ENCODE measurements around the gene HPCA. TPM values are rescaled to one million over a fixed set of nuclear protein-coding genes. Genes with fewer than 3 reads are reported as not detected.

The HPCA gene
- total and polyA plus RNA-seq, 2 of the 8 experiments (the other 6 are each of a cell fraction or from before 2014, with no cell fraction given) = 0.70 to 1.4 TPM

DNA sequence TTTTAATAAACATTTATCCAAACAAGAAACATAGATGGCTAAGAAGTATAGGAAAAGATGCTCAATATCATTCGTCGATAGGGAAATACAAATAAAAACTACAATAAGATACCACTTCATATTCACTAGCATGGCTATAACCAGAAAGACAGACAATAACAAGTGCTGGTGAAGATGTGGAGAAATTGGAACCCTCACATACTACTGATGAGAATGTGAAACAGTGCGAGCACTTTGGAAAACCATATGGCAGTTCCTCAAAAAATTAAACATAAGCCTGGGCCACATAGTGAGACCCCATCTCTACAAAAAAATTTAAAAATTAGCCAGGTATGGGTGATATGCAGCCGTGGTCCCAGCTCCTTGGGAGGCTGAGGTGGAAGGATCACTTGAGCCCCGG is 24.0 kb downstream of the HPCA start:
- H3K4me2 ChIP-seq (ENCODE audit: insufficient read depth in 1 of 2, low read depth in 2 of 2, low read length in 2 of 2) = no peak overlapping the region
- WGBS, 2 experiments (ENCODE audit: extremely low coverage in 1 of 2, insufficient coverage in 1 of 2, insufficient read length in 1 of 2, insufficient replicate concordance in 2 of 2, low coverage in 1 of 2, low lambda C conversion rate in 2 of 2, missing lambda C conversion rate in 1 of 2) = 91% methylated on average over 5 of the region's 5 CpGs; no CpG with 5 or more reads in 1 of the 2 experiments
- no peak overlapping the region for H2AK5ac ChIP-seq (ENCODE audit: low read depth, low read length)
- no peak overlapping the region for H2BK12ac ChIP-seq (ENCODE audit: low read depth, low read length)
- H3K4me3 ChIP-seq (ENCODE audit: extremely low read depth in 1 of 4, insufficient read depth in 2 of 4, low read depth in 3 of 4, low read length in 4 of 4) = no peak overlapping the region
- no peak overlapping the region for H3K56ac ChIP-seq (replicated peaks; ENCODE audit: insufficient read length, low read depth, low read length)
- no peak for DNase-seq (ENCODE audit: low read depth in 1 of 2, low spot score in 2 of 2)
- H3K14ac ChIP-seq (ENCODE audit: insufficient read length) = no peak overlapping the region
- H2BK15ac ChIP-seq (ENCODE audit: low read length) = no peak overlapping the region
- CTCF ChIA-PET (ENCODE audit: partially characterized antibody) = interaction anchor here (1.0 kb wide), 1 partner anchor 18 kb away, joined by 3 read pairs; no protein-coding TSS in a partner anchor
- H2BK120ac ChIP-seq (replicated peaks; ENCODE audit: low read depth, low read length) = no peak overlapping the region
- no peak for FAIRE-seq
- H3K4me1 ChIP-seq (replicated peaks in 1 of 4; ENCODE audit: control insufficient read depth in 3 of 4, insufficient read depth in 4 of 4, low read length in 3 of 4) = no peaks in the 10 kb centered on the region
- H3K79me2 ChIP-seq (ENCODE audit: control insufficient read depth in 1 of 2, insufficient read depth in 2 of 2, low read length in 2 of 2) = no peaks in the 10 kb centered on the region
- H4K20me1 ChIP-seq (replicated peaks in 1 of 2; ENCODE audit: control insufficient read depth in 1 of 2, insufficient read depth in 2 of 2, low read length in 2 of 2) = no peaks in the 10 kb centered on the region
- no peaks in the 10 kb centered on the region for H3K79me1 ChIP-seq (ENCODE audit: low read depth, low read length)
- no peak overlapping the region for H3K27ac ChIP-seq (ENCODE audit: low read depth, low read length)
- no peak overlapping the region for H4K8ac ChIP-seq (ENCODE audit: extremely low read depth, insufficient read depth, low read length)
- H2BK5ac ChIP-seq (ENCODE audit: low read depth, low read length) = no peak overlapping the region
- H2AFZ ChIP-seq (ENCODE audit: low read length) = no peak overlapping the region
- no peak overlapping the region for H3K18ac ChIP-seq (ENCODE audit: extremely low read depth, low read length)
- no peak overlapping the region for H2BK20ac ChIP-seq (ENCODE audit: low read length)
- no peaks in the 10 kb centered on the region for H3K36me3 ChIP-seq (ENCODE audit: control insufficient read depth in 2 of 4, insufficient read depth in 4 of 4, low read length in 3 of 4)
- no peak overlapping the region for H3K9ac ChIP-seq (replicated peaks in 1 of 4; ENCODE audit: extremely low read depth in 1 of 4, low read depth in 3 of 4, low read length in 3 of 4)
- H3K23me2 ChIP-seq (ENCODE audit: low read depth, low read length) = no peaks in the 10 kb centered on the region
- no peak overlapping the region for H4K91ac ChIP-seq (replicated peaks; ENCODE audit: insufficient read length, low read length)
- H3K23ac ChIP-seq (ENCODE audit: insufficient read length) = no peak overlapping the region
- TF ChIP-seq ZNF274 (IDR thresholded peaks at IDR 0.05; ENCODE audit: borderline replicate concordance, extremely low read depth, low read length) (no peak), MAX (IDR thresholded peaks at IDR 0.05) (no peak), PHF8 (conservative IDR thresholded peaks at IDR 0.05; ENCODE audit: low read depth, low read length) (no peak), CREB1 (IDR thresholded peaks at IDR 0.05) (no peak), SP1 (IDR thresholded peaks at IDR 0.05; ENCODE audit: low read depth, low read length) (no peak)
- TF ChIP-seq, protein P1, sequence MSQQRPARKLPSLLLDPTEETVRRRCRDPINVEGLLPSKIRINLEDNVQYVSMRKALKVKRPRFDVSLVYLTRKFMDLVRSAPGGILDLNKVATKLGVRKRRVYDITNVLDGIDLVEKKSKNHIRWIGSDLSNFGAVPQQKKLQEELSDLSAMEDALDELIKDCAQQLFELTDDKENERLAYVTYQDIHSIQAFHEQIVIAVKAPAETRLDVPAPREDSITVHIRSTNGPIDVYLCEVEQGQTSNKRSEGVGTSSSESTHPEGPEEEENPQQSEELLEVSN (IDR thresholded peaks at IDR 0.05) = no peak
- TF ChIP-seq, protein P2, sequence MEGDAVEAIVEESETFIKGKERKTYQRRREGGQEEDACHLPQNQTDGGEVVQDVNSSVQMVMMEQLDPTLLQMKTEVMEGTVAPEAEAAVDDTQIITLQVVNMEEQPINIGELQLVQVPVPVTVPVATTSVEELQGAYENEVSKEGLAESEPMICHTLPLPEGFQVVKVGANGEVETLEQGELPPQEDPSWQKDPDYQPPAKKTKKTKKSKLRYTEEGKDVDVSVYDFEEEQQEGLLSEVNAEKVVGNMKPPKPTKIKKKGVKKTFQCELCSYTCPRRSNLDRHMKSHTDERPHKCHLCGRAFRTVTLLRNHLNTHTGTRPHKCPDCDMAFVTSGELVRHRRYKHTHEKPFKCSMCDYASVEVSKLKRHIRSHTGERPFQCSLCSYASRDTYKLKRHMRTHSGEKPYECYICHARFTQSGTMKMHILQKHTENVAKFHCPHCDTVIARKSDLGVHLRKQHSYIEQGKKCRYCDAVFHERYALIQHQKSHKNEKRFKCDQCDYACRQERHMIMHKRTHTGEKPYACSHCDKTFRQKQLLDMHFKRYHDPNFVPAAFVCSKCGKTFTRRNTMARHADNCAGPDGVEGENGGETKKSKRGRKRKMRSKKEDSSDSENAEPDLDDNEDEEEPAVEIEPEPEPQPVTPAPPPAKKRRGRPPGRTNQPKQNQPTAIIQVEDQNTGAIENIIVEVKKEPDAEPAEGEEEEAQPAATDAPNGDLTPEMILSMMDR (IDR thresholded peaks at IDR 0.05; ENCODE audit: control extremely low read depth in 1 of 3, insufficient read depth in 1 of 3, low read depth in 1 of 3, low read length in 3 of 3) = no peak
- no peaks in the 10 kb centered on the region for H3K9me3 ChIP-seq (ENCODE audit: insufficient read depth in 2 of 2, low read depth in 1 of 2, low read length in 1 of 2)
- no peaks in the 10 kb centered on the region for H3K27me3 ChIP-seq (replicated peaks in 1 of 4; ENCODE audit: control insufficient read depth in 3 of 4, extremely low read depth in 1 of 4, insufficient read depth in 3 of 4, low read length in 3 of 4)
- H4K5ac ChIP-seq (ENCODE audit: insufficient read length, low read depth, low read length) = no peak overlapping the region
- POLR2A ChIA-PET (ENCODE audit: partially characterized antibody) = no interaction called here
- H3K4ac ChIP-seq (replicated peaks; ENCODE audit: insufficient read length, low read depth, low read length) = no peak overlapping the region
